Kidney epithelial cell (primary cell): ENCODE measurements around the gene ZNF511. TPM values are rescaled to one million over a fixed set of nuclear protein-coding genes. Genes with fewer than 3 reads are reported as not detected.

Experiments
- DNase-seq: peaks from one replicate; pipeline ENCODE4 v3.0.0-alpha.2; 2010; ENCODE audit warnings: low read depth
- H3K27me3 ChIP-seq: 2 replicates; pipeline ENCODE4 v1.6.0; 2011; ENCODE audit warnings: low read length; ENCODE audit not compliant: control insufficient read depth, insufficient read depth
- H3K36me3 ChIP-seq: 2 replicates; pipeline ENCODE4 v1.5.1; 2011; ENCODE audit warnings: low read length; ENCODE audit not compliant: control insufficient read depth, insufficient read depth
- H3K4me3 ChIP-seq: 2 replicates; pipeline ENCODE4 v1.5.1; 2011; ENCODE audit warnings: low read depth, mild to moderate bottlenecking, control low read depth, low read length
- total RNA-seq: library from RNA; depleted of rRNA; stranded (reverse); fragments of >200 nt; gene quantifications from 2 replicates; pipeline ENCODE4 v1.2.3, GENCODE V29; 2015
- TF ChIP-seq, protein P1 (sequence below): IDR thresholded peaks from 2 replicates; pipeline ENCODE4 v1.5.1; 2011; ENCODE audit warnings: mild to moderate bottlenecking, moderate library complexity, low read length, control low read depth, inconsistent platforms; ENCODE audit not compliant: insufficient read depth, poor library complexity, severe bottlenecking

Gene ZNF511
- total RNA-seq, 1 donor from 2014 or later: 20.3 TPM

DNA sequence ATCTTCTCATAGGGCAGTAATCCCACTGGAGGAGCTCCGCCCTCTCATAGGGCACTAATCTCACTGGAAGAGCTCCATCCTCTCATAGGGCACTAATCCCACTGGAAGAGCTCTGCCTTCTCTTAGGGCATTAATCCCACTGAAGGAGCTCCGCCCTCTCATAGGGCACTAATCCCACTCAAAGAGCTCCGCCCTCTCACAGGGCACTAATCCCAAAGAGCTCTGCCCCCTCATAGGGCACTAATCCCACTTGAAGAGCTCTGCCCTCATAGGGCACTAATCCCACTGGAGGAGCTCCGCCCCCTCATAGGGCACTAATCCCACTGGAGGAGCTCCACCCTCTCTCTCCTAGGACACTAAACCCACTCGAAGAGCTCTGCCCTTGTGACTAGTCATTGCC is 52.5 kb downstream of the ZNF511 start:
- no peak for DNase-seq
- TF ChIP-seq, protein P1, sequence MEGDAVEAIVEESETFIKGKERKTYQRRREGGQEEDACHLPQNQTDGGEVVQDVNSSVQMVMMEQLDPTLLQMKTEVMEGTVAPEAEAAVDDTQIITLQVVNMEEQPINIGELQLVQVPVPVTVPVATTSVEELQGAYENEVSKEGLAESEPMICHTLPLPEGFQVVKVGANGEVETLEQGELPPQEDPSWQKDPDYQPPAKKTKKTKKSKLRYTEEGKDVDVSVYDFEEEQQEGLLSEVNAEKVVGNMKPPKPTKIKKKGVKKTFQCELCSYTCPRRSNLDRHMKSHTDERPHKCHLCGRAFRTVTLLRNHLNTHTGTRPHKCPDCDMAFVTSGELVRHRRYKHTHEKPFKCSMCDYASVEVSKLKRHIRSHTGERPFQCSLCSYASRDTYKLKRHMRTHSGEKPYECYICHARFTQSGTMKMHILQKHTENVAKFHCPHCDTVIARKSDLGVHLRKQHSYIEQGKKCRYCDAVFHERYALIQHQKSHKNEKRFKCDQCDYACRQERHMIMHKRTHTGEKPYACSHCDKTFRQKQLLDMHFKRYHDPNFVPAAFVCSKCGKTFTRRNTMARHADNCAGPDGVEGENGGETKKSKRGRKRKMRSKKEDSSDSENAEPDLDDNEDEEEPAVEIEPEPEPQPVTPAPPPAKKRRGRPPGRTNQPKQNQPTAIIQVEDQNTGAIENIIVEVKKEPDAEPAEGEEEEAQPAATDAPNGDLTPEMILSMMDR: no peak
- no peak overlapping the region for H3K4me3 ChIP-seq

DNA sequence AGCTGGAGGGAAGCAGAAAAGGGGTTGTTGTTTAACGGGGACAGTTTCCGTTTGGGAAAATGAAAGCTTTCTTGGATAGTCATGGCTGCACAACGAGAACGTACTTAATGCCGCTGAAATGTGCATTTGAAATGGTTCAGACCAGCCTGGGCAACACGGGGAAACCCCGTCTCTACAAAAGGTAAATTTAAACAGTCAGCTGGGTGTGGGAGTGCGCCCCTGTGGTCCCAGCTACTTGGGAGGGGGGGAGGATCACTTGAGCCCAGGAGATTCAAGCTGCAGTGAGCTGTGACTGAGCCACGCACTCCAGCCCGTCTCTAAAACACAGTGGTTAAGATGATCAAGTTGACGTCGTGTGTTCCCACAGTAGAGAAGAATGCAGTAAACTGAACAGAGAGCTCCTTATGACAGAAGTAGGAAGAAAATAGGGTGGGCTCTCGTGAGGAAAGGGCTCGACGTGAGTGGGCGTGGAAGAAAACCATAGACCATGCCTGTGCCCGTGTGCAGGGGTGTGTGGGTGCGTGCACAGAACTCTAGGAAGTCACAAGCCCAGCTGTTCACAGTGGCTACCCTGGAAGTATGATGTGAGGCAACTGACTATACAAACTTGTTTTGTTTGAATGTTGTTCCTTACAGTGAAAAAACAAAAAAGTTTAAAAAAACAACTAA is 53.2 kb downstream of the ZNF511 start:
- no peak overlapping the region for H3K4me3 ChIP-seq
- DNase-seq: no peak
- no peaks in the 10 kb centered on the region for H3K27me3 ChIP-seq
- TF ChIP-seq, protein P1: no peak
- no peaks in the 10 kb centered on the region for H3K36me3 ChIP-seq

More for the DNA sequence above, 52.5 kb downstream of the ZNF511 start:
- no peaks in the 10 kb centered on the region for H3K27me3 ChIP-seq
- H3K36me3 ChIP-seq: no peaks in the 10 kb centered on the region

Other genes with a start within 250 kb of the ZNF511 start
- not detected in 2 replicates for gene ADGRA1, start 221.0 kb upstream of the ZNF511 start, total RNA-seq
- gene KNDC1, start 148.7 kb upstream of the ZNF511 start, total RNA-seq: 0.13 and 0.27 TPM in 2 replicates
- not detected in 2 replicates for gene UTF1, start 78.7 kb upstream of the ZNF511 start, total RNA-seq
- gene VENTX, start 71.1 kb upstream of the ZNF511 start, total RNA-seq: not detected in 2 replicates
- 78.4 and 123 TPM in 2 replicates for gene ADAM8, start 32.0 kb upstream of the ZNF511 start, total RNA-seq
- gene TUBGCP2, start within 50 bp of the ZNF511 start, total RNA-seq: 55.6 and 65.5 TPM in 2 replicates
- gene CALY, start 28.0 kb downstream of the ZNF511 start, total RNA-seq: 0.96 TPM in 1 of 2 replicates, not detected in the other
- not detected in 2 replicates for gene PRAP1, start 38.5 kb downstream of the ZNF511 start, total RNA-seq
- gene FUOM, start 49.1 kb downstream of the ZNF511 start, total RNA-seq: 47.0 and 58.8 TPM in 2 replicates
- 106 and 127 TPM in 2 replicates for gene ECHS1, start 64.4 kb downstream of the ZNF511 start, total RNA-seq
- gene PAOX, start 70.3 kb downstream of the ZNF511 start, total RNA-seq: 4.3 and 6.4 TPM in 2 replicates
- 26.7 and 40.3 TPM in 2 replicates for gene MTG1, start 85.2 kb downstream of the ZNF511 start, total RNA-seq
- 0.55 and 2.1 TPM in 2 replicates for gene SPRN, start 115.7 kb downstream of the ZNF511 start, total RNA-seq
- gene SCART1, start 145.0 kb downstream of the ZNF511 start, total RNA-seq: 0.14 TPM in 1 of 2 replicates, not detected in the other
- 3.0 and 3.1 TPM in 2 replicates for gene CYP2E1, start 218.4 kb downstream of the ZNF511 start, total RNA-seq